Measurements from ENCODE around the gene DAB1.

DNA sequence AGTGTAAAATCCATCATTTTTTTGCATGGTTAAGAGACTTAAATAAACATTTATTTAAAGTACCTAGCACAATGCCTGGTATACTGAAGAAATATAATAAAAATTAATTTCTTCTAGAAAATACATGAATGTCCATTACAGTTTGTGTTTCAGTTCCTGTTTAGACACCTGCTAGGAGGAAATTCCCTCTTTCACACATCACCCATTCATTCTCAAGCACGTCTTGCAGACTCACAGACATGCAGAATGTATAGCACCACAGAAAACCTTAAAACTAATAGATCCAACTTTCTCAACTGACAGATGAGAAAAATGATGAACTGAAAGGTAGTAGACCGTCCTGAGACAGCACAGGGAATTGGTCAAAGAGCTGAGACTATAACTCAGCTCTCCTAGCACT is 285.9 kb downstream of the DAB1 start:
- TF ChIP-seq, protein P1, sequence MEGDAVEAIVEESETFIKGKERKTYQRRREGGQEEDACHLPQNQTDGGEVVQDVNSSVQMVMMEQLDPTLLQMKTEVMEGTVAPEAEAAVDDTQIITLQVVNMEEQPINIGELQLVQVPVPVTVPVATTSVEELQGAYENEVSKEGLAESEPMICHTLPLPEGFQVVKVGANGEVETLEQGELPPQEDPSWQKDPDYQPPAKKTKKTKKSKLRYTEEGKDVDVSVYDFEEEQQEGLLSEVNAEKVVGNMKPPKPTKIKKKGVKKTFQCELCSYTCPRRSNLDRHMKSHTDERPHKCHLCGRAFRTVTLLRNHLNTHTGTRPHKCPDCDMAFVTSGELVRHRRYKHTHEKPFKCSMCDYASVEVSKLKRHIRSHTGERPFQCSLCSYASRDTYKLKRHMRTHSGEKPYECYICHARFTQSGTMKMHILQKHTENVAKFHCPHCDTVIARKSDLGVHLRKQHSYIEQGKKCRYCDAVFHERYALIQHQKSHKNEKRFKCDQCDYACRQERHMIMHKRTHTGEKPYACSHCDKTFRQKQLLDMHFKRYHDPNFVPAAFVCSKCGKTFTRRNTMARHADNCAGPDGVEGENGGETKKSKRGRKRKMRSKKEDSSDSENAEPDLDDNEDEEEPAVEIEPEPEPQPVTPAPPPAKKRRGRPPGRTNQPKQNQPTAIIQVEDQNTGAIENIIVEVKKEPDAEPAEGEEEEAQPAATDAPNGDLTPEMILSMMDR (IDR thresholded peaks at IDR 0.05), result no peak
- no peak for TF ChIP-seq POLR2A (IDR thresholded peaks at IDR 0.05)
